Type B pancreatic cell (in vitro differentiated cells): ENCODE data around the gene GPR153. TPM values are rescaled to one million over a fixed set of nuclear protein-coding genes. Genes with fewer than 3 reads are reported as not detected.

Experiments
- DNase-seq: peaks from one replicate; pipeline ENCODE4 v3.0.0; 2021; ENCODE audit warnings: mixed read lengths; ENCODE audit not compliant: unreplicated experiment; ENCODE audit errors: extremely low spot score
- H3K27ac Mint-ChIP-seq: 2 replicates; pipeline ENCODE4 v1.8.0; 2021; ENCODE audit warnings: mild to moderate bottlenecking, mixed read lengths
- H3K27me3 Mint-ChIP-seq: 2 replicates; pipeline ENCODE4 v1.8.0; 2021; ENCODE audit warnings: mixed read lengths
- H3K36me3 Mint-ChIP-seq: 2 replicates; pipeline ENCODE4 v1.8.0; 2021; ENCODE audit warnings: mixed read lengths
- H3K4me1 Mint-ChIP-seq: one replicate; pipeline ENCODE4 v1.8.0; 2021; ENCODE audit warnings: mixed read lengths; ENCODE audit not compliant: unreplicated experiment
- H3K4me3 Mint-ChIP-seq: 2 replicates; pipeline ENCODE4 v1.8.0; 2021; ENCODE audit warnings: mild to moderate bottlenecking, mixed read lengths
- H3K9me3 Mint-ChIP-seq: 2 replicates; pipeline ENCODE4 v1.8.0; 2021; ENCODE audit warnings: mixed read lengths
- CTCF ChIP-seq: fragments of 200-600 bp; sonication (generic); conservative IDR thresholded peaks from 2 replicates; pipeline ENCODE4 v1.5.0; 2021; ENCODE audit warnings: antibody characterized with exemption, mild to moderate bottlenecking
- total RNA-seq: library from RNA; stranded (reverse); gene quantifications from 2 replicates; pipeline ENCODE4 v1.2.1, GENCODE V29; 2021; ENCODE audit warnings: low replicate concordance

The GPR153 gene
- total RNA-seq, 1 donor from 2014 or later, result 6.1 TPM

GRCh38 chr1:6298940-6299465 lies 38.1 kb upstream of the GPR153 start:
- DNase-seq, result no peak
- H3K36me3 Mint-ChIP-seq, result peaks cover 5% of the 10 kb centered on the region
- no peak overlapping the region for H3K4me3 Mint-ChIP-seq
- no peaks in the 10 kb centered on the region for H3K9me3 Mint-ChIP-seq
- no peaks in the 10 kb centered on the region for H3K27me3 Mint-ChIP-seq
- TF ChIP-seq CTCF, result no peak
- no peak overlapping the region for H3K27ac Mint-ChIP-seq
- H3K4me1 Mint-ChIP-seq, result peaks cover 5% of the 10 kb centered on the region

GRCh38 chr1:6298530-6298929 lies 37.6 kb upstream of the GPR153 start:
- Mint-ChIP-seq H3K36me3 (peaks cover 2% of the 10 kb centered on the region), H3K4me1 (peaks cover 5% of the 10 kb centered on the region), H3K27me3 (no peaks in the 10 kb centered on the region), H3K9me3 (no peaks in the 10 kb centered on the region), H3K27ac (no peak overlapping the region), H3K4me3 (no peak overlapping the region)
- no peak for TF ChIP-seq CTCF
- DNase-seq, result no peak

GRCh38 chr1:6295910-6296309 lies 35.0 kb upstream of the GPR153 start:
- Mint-ChIP-seq H3K9me3 (no peaks in the 10 kb centered on the region), H3K4me1 (peaks cover 5% of the 10 kb centered on the region), H3K27ac (no peak overlapping the region), H3K4me3 (no peak overlapping the region), H3K36me3 (no peaks in the 10 kb centered on the region), H3K27me3 (no peaks in the 10 kb centered on the region)
- no peak for TF ChIP-seq CTCF
- no peak for DNase-seq

- Mint-ChIP-seq H3K4me3 (no peak overlapping the region), H3K27me3 (no peaks in the 10 kb centered on the region), H3K36me3 (no peaks in the 10 kb centered on the region), H3K27ac (no peak overlapping the region), H3K9me3 (no peaks in the 10 kb centered on the region), H3K4me1 (peaks cover 5% of the 10 kb centered on the region)
- TF ChIP-seq CTCF, result no peak
- no peak for DNase-seq
Measured at GRCh38 chr1:6294890-6295556, 34.1 kb upstream of the GPR153 start.

GRCh38 chr1:6294080-6294889 lies 33.4 kb upstream of the GPR153 start:
- TF ChIP-seq CTCF, result no peak
- no peak overlapping the region for H3K4me3 Mint-ChIP-seq
- H3K36me3 Mint-ChIP-seq, result no peaks in the 10 kb centered on the region
- H3K27ac Mint-ChIP-seq, result no peak overlapping the region
- H3K4me1 Mint-ChIP-seq, result peaks cover 5% of the 10 kb centered on the region
- no peak for DNase-seq
- no peaks in the 10 kb centered on the region for H3K9me3 Mint-ChIP-seq
- H3K27me3 Mint-ChIP-seq, result no peaks in the 10 kb centered on the region
